Astrocyte of the spinal cord (primary cell): ENCODE data around the gene NUP85.

Experiments used
- DNase-seq: peaks from one replicate; pipeline ENCODE4 v3.0.0; 2011; ENCODE audit warnings: low read depth, low spot score
- H3K4me3 ChIP-seq: 2 replicates; pipeline ENCODE4 v1.5.1; 2011; ENCODE audit warnings: low read depth, mild to moderate bottlenecking, low read length, moderate library complexity
- in situ Hi-C: cut with HindIII; loops from 2 replicates; pipeline ENCODE4 v1.10.0; 2017; ENCODE audit warnings: low sequenced_read_pairs
- TF ChIP-seq, protein P1 (sequence below): IDR thresholded peaks from 2 replicates; pipeline ENCODE4 v1.5.1; 2012; ENCODE audit warnings: low read depth, mild to moderate bottlenecking, low read length, inconsistent platforms

The NUP85 gene

DNA sequence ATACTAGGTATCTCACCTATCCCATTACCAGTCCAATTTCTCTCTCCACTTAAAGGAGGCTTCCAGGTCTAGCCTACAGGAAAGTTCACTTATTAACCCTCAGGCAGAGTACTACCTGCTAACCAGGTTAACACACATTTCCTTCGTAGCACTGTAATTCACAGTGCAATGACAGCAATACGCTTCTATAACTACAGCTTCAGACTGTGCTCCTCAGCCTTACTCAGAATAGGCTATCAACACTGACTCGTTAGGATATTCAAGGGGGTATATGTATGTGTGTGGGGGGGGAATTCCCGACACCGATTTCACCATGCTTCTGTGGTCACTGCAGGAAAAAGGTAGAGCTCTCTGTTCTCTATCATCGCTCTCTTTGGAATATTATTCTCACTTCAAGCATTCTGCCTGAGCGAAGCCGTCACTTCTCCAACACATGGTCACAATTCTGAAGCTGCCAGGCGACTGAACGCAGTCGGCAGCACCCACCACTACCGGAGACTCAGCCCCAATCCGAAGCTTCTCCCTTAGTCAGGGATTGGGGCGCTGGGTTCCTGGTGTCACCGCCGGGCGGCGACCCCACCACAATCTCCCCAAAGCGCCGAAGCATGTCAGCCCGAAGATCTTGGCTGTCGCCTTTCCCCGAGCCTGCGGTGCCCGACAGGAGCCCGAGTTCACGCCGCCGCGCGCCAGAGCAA, 55.3 kb downstream of the NUP85 start:
- TF ChIP-seq, protein P1, sequence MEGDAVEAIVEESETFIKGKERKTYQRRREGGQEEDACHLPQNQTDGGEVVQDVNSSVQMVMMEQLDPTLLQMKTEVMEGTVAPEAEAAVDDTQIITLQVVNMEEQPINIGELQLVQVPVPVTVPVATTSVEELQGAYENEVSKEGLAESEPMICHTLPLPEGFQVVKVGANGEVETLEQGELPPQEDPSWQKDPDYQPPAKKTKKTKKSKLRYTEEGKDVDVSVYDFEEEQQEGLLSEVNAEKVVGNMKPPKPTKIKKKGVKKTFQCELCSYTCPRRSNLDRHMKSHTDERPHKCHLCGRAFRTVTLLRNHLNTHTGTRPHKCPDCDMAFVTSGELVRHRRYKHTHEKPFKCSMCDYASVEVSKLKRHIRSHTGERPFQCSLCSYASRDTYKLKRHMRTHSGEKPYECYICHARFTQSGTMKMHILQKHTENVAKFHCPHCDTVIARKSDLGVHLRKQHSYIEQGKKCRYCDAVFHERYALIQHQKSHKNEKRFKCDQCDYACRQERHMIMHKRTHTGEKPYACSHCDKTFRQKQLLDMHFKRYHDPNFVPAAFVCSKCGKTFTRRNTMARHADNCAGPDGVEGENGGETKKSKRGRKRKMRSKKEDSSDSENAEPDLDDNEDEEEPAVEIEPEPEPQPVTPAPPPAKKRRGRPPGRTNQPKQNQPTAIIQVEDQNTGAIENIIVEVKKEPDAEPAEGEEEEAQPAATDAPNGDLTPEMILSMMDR = peak; percentile 8
- peak overlapping the region; percentile 93 for H3K4me3 ChIP-seq
- in situ Hi-C loops = no loop called here
- no peak for DNase-seq

DNA sequence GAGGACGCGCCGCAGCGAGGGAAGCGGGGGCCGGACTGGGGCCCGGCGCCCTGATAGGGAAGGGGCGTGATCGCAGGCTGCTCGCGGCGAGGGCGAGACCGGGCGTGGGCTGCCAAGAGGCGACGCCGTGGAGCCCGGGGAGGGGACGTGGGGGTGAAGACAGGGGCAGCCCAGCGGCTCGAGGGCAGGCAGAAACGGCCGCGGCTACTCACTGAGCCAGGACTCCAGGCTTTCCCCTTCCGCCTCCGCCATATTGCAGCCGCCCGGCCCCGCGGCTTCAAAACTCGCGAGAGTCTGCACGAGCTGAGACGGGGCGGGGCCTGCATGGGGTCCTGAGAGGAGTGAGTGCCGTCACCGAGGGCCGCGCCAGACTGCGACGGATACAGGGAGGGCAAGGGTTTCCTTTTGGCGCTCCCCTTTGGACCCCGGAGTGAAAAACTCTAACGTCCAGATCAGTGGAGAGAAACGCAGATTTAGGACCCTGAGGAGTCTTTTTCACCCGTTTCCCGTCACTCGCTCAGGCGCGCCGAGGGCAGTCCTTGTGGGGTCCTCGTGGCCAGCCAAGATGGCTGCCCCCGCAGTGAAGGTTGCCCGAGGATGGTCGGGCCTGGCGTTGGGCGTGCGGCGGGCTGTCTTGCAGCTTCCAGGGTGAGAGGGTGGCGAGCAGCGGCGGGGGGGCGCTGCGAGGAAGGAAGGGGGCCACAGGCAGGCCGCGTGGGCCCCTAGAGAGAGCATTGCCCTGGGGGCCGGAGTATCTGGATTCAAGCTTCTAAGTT, 56.0 kb downstream of the NUP85 start, which contains the start of the genes GGA3 and MRPS7:
GGA3 (minus strand) TSS at position 271 of the 776 bp plus-strand sequence; CDS start at position 252, 19 bp downstream.
MRPS7 (plus strand) TSS at position 544 of the 776 bp plus-strand sequence; CDS start at position 566, 22 bp downstream.
- TF ChIP-seq, protein P1 = peak; percentile 0
- in situ Hi-C loops = no loop called here
- peak within 1 kb of the TSS; percentile 93 for H3K4me3 ChIP-seq
- peak; percentile 94 for DNase-seq

DNA sequence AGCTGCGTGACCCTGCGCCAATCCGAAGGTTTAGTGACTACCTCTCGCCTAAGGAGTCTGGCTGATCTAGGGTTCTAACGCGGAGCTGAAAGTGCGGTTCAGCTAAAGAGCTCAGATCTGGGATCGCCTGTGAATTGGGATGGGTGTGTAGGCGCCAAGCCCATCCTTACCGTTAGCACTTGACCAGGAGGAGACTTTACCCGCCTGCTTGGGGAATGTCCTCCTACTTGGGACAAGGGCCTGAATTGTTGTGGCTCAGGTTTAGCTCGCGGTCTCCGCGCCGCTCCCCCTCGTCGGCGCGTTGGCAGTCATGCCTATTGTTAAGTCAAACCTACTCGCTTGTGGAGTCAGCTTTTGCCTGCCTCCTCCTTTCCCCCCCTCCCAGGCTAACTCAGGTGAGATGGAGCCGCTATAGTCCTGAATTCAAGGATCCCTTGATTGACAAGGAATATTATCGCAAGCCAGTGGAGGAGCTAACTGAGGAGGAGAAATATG, 56.7 kb downstream of the NUP85 start:
- TF ChIP-seq, protein P1 = no peak
- no peak for DNase-seq
- in situ Hi-C loops = no loop called here
- H3K4me3 ChIP-seq = peak overlapping the region; percentile 93

DNA sequence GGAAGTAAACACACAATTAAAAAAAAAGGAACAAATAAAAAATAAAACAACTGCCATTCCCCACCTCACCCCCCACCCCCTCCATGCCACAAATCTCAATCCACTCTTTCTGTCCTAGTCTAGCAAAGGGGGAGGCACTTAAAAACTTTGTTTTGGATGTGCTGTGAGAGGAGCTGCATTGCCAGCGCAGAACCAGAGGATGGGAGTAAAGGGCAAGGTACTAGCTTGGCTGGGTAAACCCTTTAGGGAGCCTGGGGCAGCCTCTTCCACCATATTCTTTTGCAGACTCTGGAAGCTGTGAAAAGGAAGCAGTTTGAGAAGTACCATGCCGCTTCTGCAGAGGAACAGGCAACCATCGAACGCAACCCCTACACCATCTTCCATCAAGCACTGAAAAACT, 57.6 kb downstream of the NUP85 start:
- TF ChIP-seq, protein P1 = no peak
- no peak overlapping the region for H3K4me3 ChIP-seq
- in situ Hi-C loops = no loop called here
- DNase-seq = no peak

DNA sequence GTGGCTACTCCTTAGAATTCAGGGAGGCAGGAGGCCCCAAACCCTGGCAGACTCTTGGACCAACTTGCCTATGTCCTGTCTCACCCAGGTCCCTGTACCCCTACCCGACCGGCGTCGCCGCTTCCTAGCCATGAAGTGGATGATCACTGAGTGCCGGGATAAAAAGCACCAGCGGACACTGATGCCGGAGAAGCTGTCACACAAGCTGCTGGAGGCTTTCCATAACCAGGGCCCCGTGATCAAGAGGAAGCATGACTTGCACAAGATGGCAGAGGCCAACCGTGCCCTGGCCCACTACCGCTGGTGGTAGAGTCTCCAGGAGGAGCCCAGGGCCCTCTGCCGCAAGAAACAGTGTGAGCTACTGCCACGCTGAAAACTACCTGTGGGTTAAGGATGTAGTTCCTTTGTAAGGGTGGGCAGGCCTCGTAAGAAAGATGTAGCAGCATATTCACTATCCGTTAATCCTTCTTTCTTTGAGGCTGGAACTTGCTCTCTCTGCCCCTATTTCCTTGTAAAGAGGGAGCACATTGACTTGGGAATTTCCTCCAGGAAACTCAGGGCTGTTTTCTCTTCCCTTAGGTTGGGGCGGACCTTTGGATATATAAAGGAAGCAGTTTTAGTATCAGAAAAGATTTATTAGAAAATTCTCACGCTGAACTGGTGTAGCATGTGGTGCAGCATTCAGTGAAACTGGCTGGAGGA, 60.3 kb downstream of the NUP85 start:
- no peak overlapping the region for H3K4me3 ChIP-seq
- in situ Hi-C loops = no loop called here
- no peak for DNase-seq
- TF ChIP-seq, protein P1 = no peak
